Spinal cord (tissue), 10 donors: ENCODE data around the gene ADORA2A. TPM values are rescaled to one million over a fixed set of nuclear protein-coding genes. Genes with fewer than 3 reads are reported as not detected.
"Not testable (repeated sequence)": the region's sequence is repeated elsewhere in the genome, so short reads cannot be mapped to it uniquely, and the experiment has no call there.

Source experiments
- DNase-seq, 6 donors: peaks; one replicate each; pipeline versions ENCODE4 v3.0.0 to v3.0.0-alpha.2; 2013 to 2015; ENCODE audit warnings: low spot score in 6 of 6, low read depth in 4 of 6
- H3K27ac ChIP-seq: one replicate; pipeline ENCODE4 v1.5.1; 2013; ENCODE audit warnings: low read depth, low read length, control low read depth
- H3K27me3 ChIP-seq: one replicate; pipeline ENCODE4 v1.6.1; 2013; ENCODE audit warnings: low read length; ENCODE audit not compliant: control insufficient read depth, insufficient read depth
- H3K36me3 ChIP-seq: one replicate; pipeline ENCODE4 v1.6.1; 2013; ENCODE audit warnings: low read length; ENCODE audit not compliant: control insufficient read depth, insufficient read depth
- H3K4me1 ChIP-seq: one replicate; pipeline ENCODE4 v1.6.1; 2013; ENCODE audit warnings: low read length; ENCODE audit not compliant: control insufficient read depth, insufficient read depth
- H3K4me3 ChIP-seq: one replicate; pipeline ENCODE4 v1.5.1; 2013; ENCODE audit warnings: low read depth, low read length, control low read depth
- H3K9me3 ChIP-seq: one replicate; pipeline ENCODE4 v1.6.1; 2013; ENCODE audit warnings: low read length; ENCODE audit not compliant: control insufficient read depth, insufficient read depth
- WGBS: methylation state at CpG from one replicate; pipeline ENCODE4 v1.1.5; 2013; ENCODE audit warnings: missing lambda C conversion rate; ENCODE audit not compliant: insufficient coverage; 5-methylcytosine and 5-hydroxymethylcytosine counted together
- polyA plus RNA-seq, 2 donors: library from polyadenylated mRNA; unstranded; fragments of 120-200 nt; gene quantifications; one replicate each; pipeline ENCODE4 v1.2.1, GENCODE V29; 2013; ENCODE audit not compliant: insufficient read length in 2 of 2
- total RNA-seq, 2 donors: library from RNA; depleted of rRNA in 1 of 2; stranded (reverse); fragments of 120-200 nt in 1 of 2; fragments of >200 nt in 1 of 2; gene quantifications; one replicate each; pipeline versions ENCODE4 v1.2.3 to v1.2.4, GENCODE V29; 2013 to 2014
- donor health status: healthy.

The ADORA2A gene
- total and polyA plus RNA-seq, 4 donors = 9.6 to 20.9 (median 19.8) TPM

- H3K36me3 ChIP-seq, H3K4me1 ChIP-seq: not testable (repeated sequence)
- WGBS = no CpG with 5 or more reads among the region's 1 CpG
These were observed 62.0 kb downstream of the ADORA2A start for GRCh38 chr22:24489434-24489833.

More at GRCh38 chr22:24489434-24489833, 62.0 kb downstream of the ADORA2A start:
- H3K4me3 ChIP-seq, H3K9me3 ChIP-seq, DNase-seq, H3K27ac ChIP-seq: not testable (repeated sequence)
- peaks cover 14% of the 10 kb centered on the region for H3K27me3 ChIP-seq

Other genes with a start within 250 kb of the ADORA2A start
- gene SUSD2, start 246.1 kb upstream of the ADORA2A start, total RNA-seq = 10 to 100 TPM in 1 of 2 donors, 1 to 10 TPM in 1; 4.9 to 11.2 TPM
- 10 to 100 TPM; 20.9 to 21.4 TPM for gene SUSD2, start 246.1 kb upstream of the ADORA2A start, polyA plus RNA-seq
- gene GGT5, start 182.5 kb upstream of the ADORA2A start, total RNA-seq = 1 to 10 TPM; 2.9 to 8.6 TPM
- 10 to 100 TPM; 10.1 to 12.3 TPM for gene GGT5, start 182.5 kb upstream of the ADORA2A start, polyA plus RNA-seq
- 10 to 100 TPM; 38.9 to 50.5 TPM for gene SPECC1L, start 156.8 kb upstream of the ADORA2A start, total RNA-seq
- gene SPECC1L, start 156.8 kb upstream of the ADORA2A start, polyA plus RNA-seq = 10 to 100 TPM; 37.0 to 38.2 TPM
- 1 to 10 TPM in 1 of 2 donors, under 1 TPM in 1; 0.69 to 2.2 TPM for gene UPB1, start 67.7 kb downstream of the ADORA2A start, total RNA-seq
- gene UPB1, start 67.7 kb downstream of the ADORA2A start, polyA plus RNA-seq = 1 to 10 TPM in 1 of 2 donors, under 1 TPM in 1; 0.57 to 1.5 TPM
- gene GUCD1, start 127.5 kb downstream of the ADORA2A start, total RNA-seq = 10 to 100 TPM; 53.1 to 75.1 TPM
- 10 to 100 TPM; 51.7 to 62.9 TPM for gene GUCD1, start 127.5 kb downstream of the ADORA2A start, polyA plus RNA-seq
- 100 to 1,000 TPM; 129 TPM for gene SNRPD3, start 128.4 kb downstream of the ADORA2A start, total RNA-seq
- gene SNRPD3, start 128.4 kb downstream of the ADORA2A start, polyA plus RNA-seq = 100 to 1,000 TPM; 107 to 130 TPM
- 10 to 100 TPM in 1 of 2 donors, 1 to 10 TPM in 1; 6.3 to 24.8 TPM for gene LRRC75B, start 165.5 kb downstream of the ADORA2A start, total RNA-seq
- gene LRRC75B, start 165.5 kb downstream of the ADORA2A start, polyA plus RNA-seq = 10 to 100 TPM; 32.0 to 38.7 TPM
- gene GGT1, start 175.6 kb downstream of the ADORA2A start, total RNA-seq = 1 to 10 TPM; 2.3 to 4.4 TPM
- 1 to 10 TPM; 5.1 to 7.3 TPM for gene GGT1, start 175.6 kb downstream of the ADORA2A start, polyA plus RNA-seq